Fibroblast of lung (primary cell): ENCODE data around the gene SLC28A1.

Source experiments
- EZH2 ChIP-seq: IDR thresholded peaks from 2 replicates; pipeline ENCODE4 v1.5.1; 2012; ENCODE audit warnings: low read length, control low read depth, mild to moderate bottlenecking; ENCODE audit errors: missing control alignments
- TF ChIP-seq, protein P1 (sequence below), 2 donors: IDR thresholded peaks in 1 of 2; conservative IDR thresholded peaks in 1 of 2; 1 replicate in 1 of 2; 2 replicates in 1 of 2; pipeline ENCODE4 v1.5.1; 2011 to 2012; ENCODE audit warnings: low read length in 2 of 2, control low read depth in 1 of 2, inconsistent platforms in 1 of 2, low read depth in 1 of 2, mild to moderate bottlenecking in 1 of 2

- TF ChIP-seq, protein P1, sequence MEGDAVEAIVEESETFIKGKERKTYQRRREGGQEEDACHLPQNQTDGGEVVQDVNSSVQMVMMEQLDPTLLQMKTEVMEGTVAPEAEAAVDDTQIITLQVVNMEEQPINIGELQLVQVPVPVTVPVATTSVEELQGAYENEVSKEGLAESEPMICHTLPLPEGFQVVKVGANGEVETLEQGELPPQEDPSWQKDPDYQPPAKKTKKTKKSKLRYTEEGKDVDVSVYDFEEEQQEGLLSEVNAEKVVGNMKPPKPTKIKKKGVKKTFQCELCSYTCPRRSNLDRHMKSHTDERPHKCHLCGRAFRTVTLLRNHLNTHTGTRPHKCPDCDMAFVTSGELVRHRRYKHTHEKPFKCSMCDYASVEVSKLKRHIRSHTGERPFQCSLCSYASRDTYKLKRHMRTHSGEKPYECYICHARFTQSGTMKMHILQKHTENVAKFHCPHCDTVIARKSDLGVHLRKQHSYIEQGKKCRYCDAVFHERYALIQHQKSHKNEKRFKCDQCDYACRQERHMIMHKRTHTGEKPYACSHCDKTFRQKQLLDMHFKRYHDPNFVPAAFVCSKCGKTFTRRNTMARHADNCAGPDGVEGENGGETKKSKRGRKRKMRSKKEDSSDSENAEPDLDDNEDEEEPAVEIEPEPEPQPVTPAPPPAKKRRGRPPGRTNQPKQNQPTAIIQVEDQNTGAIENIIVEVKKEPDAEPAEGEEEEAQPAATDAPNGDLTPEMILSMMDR (conservative IDR thresholded peaks at IDR 0.05 in 1 of 2, IDR thresholded peaks at IDR 0.05 in 1 of 2; ENCODE audit: low read depth in 1 of 2, low read length in 2 of 2): no peak
- TF ChIP-seq EZH2: no peak
Measured at GRCh38 chr15:84905016-84905916, 20.8 kb downstream of the SLC28A1 start.
